Astrocyte (in vitro differentiated cells and primary cell): Measurements from ENCODE around the gene STAG2. TPM values are rescaled to one million over a fixed set of nuclear protein-coding genes. Genes with fewer than 3 reads are reported as not detected.
"Not testable (repeated sequence)": the region's sequence is repeated elsewhere in the genome, so short reads cannot be mapped to it uniquely, and the experiment has no call there.

Experiments used
- DNase-seq: peaks from one replicate; pipeline ENCODE4 v3.0.0-alpha.2; 2010; ENCODE audit warnings: low read depth
- FAIRE-seq: peaks from 2 replicates; lab custom pipeline; 2011; peaks lifted over from hg19 to GRCh38; lab: Jason Lieb, UNC
- H2AFZ ChIP-seq: 2 replicates; pipeline ENCODE4 v1.6.0; 2012; ENCODE audit warnings: low read depth, low read length, inconsistent platforms
- H3K27ac ChIP-seq: 2 replicates; pipeline ENCODE4 v1.5.1; 2011; ENCODE audit warnings: low read depth, low read length, inconsistent platforms
- H3K27me3 ChIP-seq: 2 replicates; pipeline ENCODE4 v1.6.0; 2011; ENCODE audit warnings: low read length, inconsistent platforms; ENCODE audit not compliant: insufficient read depth
- H3K36me3 ChIP-seq: 2 replicates; pipeline ENCODE4 v1.5.1; 2011; ENCODE audit warnings: low read length, inconsistent platforms; ENCODE audit not compliant: insufficient read depth
- H3K4me1 ChIP-seq: 2 replicates; pipeline ENCODE4 v1.5.1; 2011; ENCODE audit warnings: low read length, inconsistent platforms; ENCODE audit not compliant: insufficient read depth
- H3K4me2 ChIP-seq: 2 replicates; pipeline ENCODE4 v1.6.0; 2012; ENCODE audit warnings: low read length, inconsistent platforms
- H3K4me3 ChIP-seq: 2 replicates; pipeline ENCODE4 v1.5.1; 2011; ENCODE audit warnings: low read depth, mild to moderate bottlenecking, low read length, inconsistent platforms; ENCODE audit not compliant: insufficient read depth
- H3K79me2 ChIP-seq: 2 replicates; pipeline ENCODE4 v1.6.0; 2012; ENCODE audit warnings: mild to moderate bottlenecking, low read length, inconsistent platforms; ENCODE audit not compliant: insufficient read depth
- H3K9ac ChIP-seq: 2 replicates; pipeline ENCODE4 v1.6.0; 2012; ENCODE audit warnings: mild to moderate bottlenecking, low read length, inconsistent platforms
- H3K9me3 ChIP-seq: 2 replicates; pipeline ENCODE4 v1.5.1; 2012; ENCODE audit warnings: low read depth, mild to moderate bottlenecking, low read length, inconsistent platforms; ENCODE audit not compliant: insufficient read depth
- H4K20me1 ChIP-seq: 2 replicates; pipeline ENCODE4 v1.6.0; 2012; ENCODE audit warnings: low read length, inconsistent platforms; ENCODE audit not compliant: insufficient read depth
- H3K27ac Mint-ChIP-seq: one replicate; pipeline ENCODE4 v1.8.0; 2021; ENCODE audit warnings: mild to moderate bottlenecking, mixed read lengths; ENCODE audit not compliant: unreplicated experiment
- H3K27me3 Mint-ChIP-seq: one replicate; pipeline ENCODE4 v1.8.0; 2021; ENCODE audit warnings: low read depth, mixed read lengths; ENCODE audit not compliant: unreplicated experiment
- H3K36me3 Mint-ChIP-seq: one replicate; pipeline ENCODE4 v1.8.0; 2021; ENCODE audit warnings: low read depth, mixed read lengths; ENCODE audit not compliant: unreplicated experiment
- H3K4me1 Mint-ChIP-seq: one replicate; pipeline ENCODE4 v1.8.0; 2021; ENCODE audit warnings: low read depth, mixed read lengths; ENCODE audit not compliant: unreplicated experiment
- H3K4me3 Mint-ChIP-seq: one replicate; pipeline ENCODE4 v1.8.0; 2021; ENCODE audit warnings: mild to moderate bottlenecking, moderate library complexity, mixed read lengths; ENCODE audit not compliant: unreplicated experiment
- H3K9me3 Mint-ChIP-seq: one replicate; pipeline ENCODE4 v1.8.0; 2021; ENCODE audit warnings: mild to moderate bottlenecking, mixed read lengths; ENCODE audit not compliant: unreplicated experiment
- EZH2 ChIP-seq: IDR thresholded peaks from 2 replicates; pipeline ENCODE4 v1.6.1; 2012; ENCODE audit warnings: mild to moderate bottlenecking, low read length, inconsistent platforms; ENCODE audit not compliant: insufficient read depth
- total RNA-seq: library from RNA; stranded (reverse); gene quantifications from 2 replicates; pipeline ENCODE4 v1.2.1, GENCODE V29; 2021
- TF ChIP-seq, protein P1 (sequence below): IDR thresholded peaks from 2 replicates; pipeline ENCODE4 v1.5.1; 2011; ENCODE audit warnings: low read depth, mild to moderate bottlenecking, inconsistent platforms, low read length, moderate library complexity; ENCODE audit not compliant: insufficient read depth

STAG2 gene
- total RNA-seq, 1 donor from 2014 or later = 51.2 TPM

DNA sequence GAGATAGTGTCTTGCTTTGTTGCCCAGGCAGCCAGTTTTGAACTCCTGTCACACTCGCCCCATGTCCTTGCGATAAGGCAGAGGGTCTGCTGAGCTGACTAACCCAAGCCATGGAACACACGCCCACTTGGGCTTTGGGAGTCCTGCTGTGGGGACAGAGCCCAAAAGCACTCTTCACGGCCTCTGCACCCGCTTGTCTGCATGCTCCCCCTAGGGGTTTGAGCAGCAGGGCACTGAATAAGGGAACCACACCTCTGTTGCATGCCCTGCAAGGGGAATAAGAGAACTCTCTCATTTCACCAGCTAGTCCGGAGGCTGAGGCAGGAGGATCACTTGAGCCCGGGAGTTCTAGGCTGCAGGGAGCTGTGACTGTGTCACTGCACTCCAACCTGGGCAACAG, 166.0 kb downstream of the STAG2 start:
- Mint-ChIP-seq H3K9me3 (no peaks in the 10 kb centered on the region), H3K27me3 (no peaks in the 10 kb centered on the region), H3K4me3 (no peak overlapping the region), H3K27ac (no peak overlapping the region), H3K36me3 (no peaks in the 10 kb centered on the region), H3K4me1 (no peaks in the 10 kb centered on the region)
- H3K4me2 ChIP-seq = no peak overlapping the region
- no peaks in the 10 kb centered on the region for H3K27me3 ChIP-seq
- no peak overlapping the region for H3K27ac ChIP-seq
- no peak overlapping the region for H3K4me3 ChIP-seq
- no peaks in the 10 kb centered on the region for H4K20me1 ChIP-seq
- DNase-seq (no peak), FAIRE-seq (no peak)
- H3K79me2 ChIP-seq = no peaks in the 10 kb centered on the region
- H3K36me3 ChIP-seq = no peaks in the 10 kb centered on the region
- H3K9ac ChIP-seq = no peak overlapping the region
- no peak overlapping the region for H2AFZ ChIP-seq
- no peaks in the 10 kb centered on the region for H3K4me1 ChIP-seq
- H3K9me3 ChIP-seq = no peaks in the 10 kb centered on the region
- no peak for TF ChIP-seq EZH2
- TF ChIP-seq, protein P1, sequence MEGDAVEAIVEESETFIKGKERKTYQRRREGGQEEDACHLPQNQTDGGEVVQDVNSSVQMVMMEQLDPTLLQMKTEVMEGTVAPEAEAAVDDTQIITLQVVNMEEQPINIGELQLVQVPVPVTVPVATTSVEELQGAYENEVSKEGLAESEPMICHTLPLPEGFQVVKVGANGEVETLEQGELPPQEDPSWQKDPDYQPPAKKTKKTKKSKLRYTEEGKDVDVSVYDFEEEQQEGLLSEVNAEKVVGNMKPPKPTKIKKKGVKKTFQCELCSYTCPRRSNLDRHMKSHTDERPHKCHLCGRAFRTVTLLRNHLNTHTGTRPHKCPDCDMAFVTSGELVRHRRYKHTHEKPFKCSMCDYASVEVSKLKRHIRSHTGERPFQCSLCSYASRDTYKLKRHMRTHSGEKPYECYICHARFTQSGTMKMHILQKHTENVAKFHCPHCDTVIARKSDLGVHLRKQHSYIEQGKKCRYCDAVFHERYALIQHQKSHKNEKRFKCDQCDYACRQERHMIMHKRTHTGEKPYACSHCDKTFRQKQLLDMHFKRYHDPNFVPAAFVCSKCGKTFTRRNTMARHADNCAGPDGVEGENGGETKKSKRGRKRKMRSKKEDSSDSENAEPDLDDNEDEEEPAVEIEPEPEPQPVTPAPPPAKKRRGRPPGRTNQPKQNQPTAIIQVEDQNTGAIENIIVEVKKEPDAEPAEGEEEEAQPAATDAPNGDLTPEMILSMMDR = no peak

DNA sequence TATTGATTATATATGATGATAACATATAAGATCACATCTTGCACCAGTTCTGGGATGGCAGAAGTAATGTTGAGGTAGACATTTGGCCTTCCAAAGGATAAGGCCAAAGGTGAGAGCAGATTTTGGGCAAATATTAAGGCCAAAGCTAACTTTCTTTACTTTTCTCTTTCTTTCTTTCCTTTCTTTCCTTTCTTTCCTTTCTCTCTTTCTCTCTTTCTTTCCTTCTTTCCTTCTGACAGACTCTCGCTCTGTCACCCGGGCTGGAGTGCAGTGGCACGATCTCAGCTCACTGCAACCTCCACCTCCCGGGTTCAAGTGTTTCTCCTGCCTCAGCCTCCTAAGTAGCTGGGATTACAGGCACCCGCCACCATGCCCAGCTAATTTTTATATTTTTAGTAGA, 170.9 kb downstream of the STAG2 start:
- not testable (repeated sequence) for H3K27ac ChIP-seq, H3K27me3 Mint-ChIP-seq, H3K9me3 ChIP-seq, H3K4me3 Mint-ChIP-seq, H4K20me1 ChIP-seq, H3K4me1 ChIP-seq, H3K4me1 Mint-ChIP-seq, H3K79me2 ChIP-seq, H3K4me2 ChIP-seq, H2AFZ ChIP-seq, H3K36me3 Mint-ChIP-seq, H3K9me3 Mint-ChIP-seq, H3K27ac Mint-ChIP-seq, H3K4me3 ChIP-seq, FAIRE-seq, DNase-seq, H3K36me3 ChIP-seq, H3K9ac ChIP-seq, H3K27me3 ChIP-seq

- no peak overlapping the region for H3K9ac ChIP-seq
- H3K27me3 Mint-ChIP-seq = no peaks in the 10 kb centered on the region
- no peaks in the 10 kb centered on the region for H4K20me1 ChIP-seq
- H3K9me3 ChIP-seq = no peaks in the 10 kb centered on the region
- DNase-seq (no peak), FAIRE-seq (no peak)
- no peak overlapping the region for H3K27ac ChIP-seq
- H3K36me3 Mint-ChIP-seq = no peaks in the 10 kb centered on the region
- H3K4me1 ChIP-seq = no peaks in the 10 kb centered on the region
- no peak overlapping the region for H3K4me3 ChIP-seq
- no peaks in the 10 kb centered on the region for H3K79me2 ChIP-seq
- no peak for TF ChIP-seq EZH2
- TF ChIP-seq, protein P1 = no peak
- no peaks in the 10 kb centered on the region for H3K9me3 Mint-ChIP-seq
- no peak overlapping the region for H3K4me2 ChIP-seq
- H3K4me1 Mint-ChIP-seq = no peaks in the 10 kb centered on the region
- no peak overlapping the region for H3K4me3 Mint-ChIP-seq
- no peak overlapping the region for H2AFZ ChIP-seq
- H3K27ac Mint-ChIP-seq = no peak overlapping the region
- H3K36me3 ChIP-seq = no peaks in the 10 kb centered on the region
- no peaks in the 10 kb centered on the region for H3K27me3 ChIP-seq
Observed at GRCh38 chrX:124145749-124146148, 184.2 kb downstream of the STAG2 start.
